IPS-NIHi7 (cell line): Measurements from ENCODE around the gene EDIL3.
A peak's percentile ranks its signal among the peaks of the same experiment; 100 is the strongest.

Source experiments
- DNase-seq: peaks from one replicate; pipeline ENCODE4 v3.0.0; 2012; ENCODE audit warnings: mixed read lengths; ENCODE audit errors: extremely low spot score

The EDIL3 gene

GRCh38 chr5:84384604-84385575, at the start of gene EDIL3:
EDIL3 (minus strand) TSS chr5:84384880; CDS start chr5:84384374, 506 bp downstream.
- peak; percentile 46 for DNase-seq

GRCh38 chr5:84433461-84433860, 48.8 kb upstream of the EDIL3 start:
- no peak for DNase-seq

GRCh38 chr5:84430863-84431663, 46.4 kb upstream of the EDIL3 start:
- no peak for DNase-seq

GRCh38 chr5:84430079-84430478, 45.4 kb upstream of the EDIL3 start:
- DNase-seq: no peak

GRCh38 chr5:84425365-84425881, 40.7 kb upstream of the EDIL3 start:
- DNase-seq: no peak

GRCh38 chr5:84419742-84420141, 35.1 kb upstream of the EDIL3 start:
- no peak for DNase-seq

- DNase-seq: no peak
Observed at GRCh38 chr5:84411832-84412605, 27.3 kb upstream of the EDIL3 start.

- DNase-seq: no peak
Observed at GRCh38 chr5:84406111-84406510, 21.4 kb upstream of the EDIL3 start.

GRCh38 chr5:84403773-84404172, 19.1 kb upstream of the EDIL3 start:
- no peak for DNase-seq

- DNase-seq: no peak
Observed at GRCh38 chr5:84397385-84397784, 12.7 kb upstream of the EDIL3 start.

- no peak for DNase-seq
Observed at GRCh38 chr5:84393969-84394368, 9.3 kb upstream of the EDIL3 start.

- DNase-seq: no peak
Observed at GRCh38 chr5:84392836-84393235, 8.2 kb upstream of the EDIL3 start.

- DNase-seq: no peak
Observed at GRCh38 chr5:84385705-84386104, 1.0 kb upstream of the EDIL3 start.

- DNase-seq: peak; percentile 15
Observed at GRCh38 chr5:84383816-84384603, 670 bp downstream of the EDIL3 start.

GRCh38 chr5:84383296-84383815, 1.3 kb downstream of the EDIL3 start:
- no peak for DNase-seq

- DNase-seq: peak; percentile 40
Observed at GRCh38 chr5:84382363-84383295, 2.1 kb downstream of the EDIL3 start.

GRCh38 chr5:84381502-84382362, 2.9 kb downstream of the EDIL3 start:
- DNase-seq: no peak

- DNase-seq: no peak
Observed at GRCh38 chr5:84379749-84380148, 4.9 kb downstream of the EDIL3 start.
